Transverse colon (tissue), 4 donors: Measurements from ENCODE around the gene CCDC148. TPM values are rescaled to one million over a fixed set of nuclear protein-coding genes. Genes with fewer than 3 reads are reported as not detected.

ENCODE experiments used
- DNase-seq: peaks from one replicate; pipeline ENCODE4 v3.0.0-alpha.2; 2019
- H3K27ac ChIP-seq, 4 donors: fragments of 200-600 bp; sonication (generic); 2 replicates each; pipeline ENCODE4 v1.5.1; 2016 to 2018; ENCODE audit warnings: inconsistent platforms in 4 of 4
- H3K27me3 ChIP-seq: fragments of 200-600 bp; sonication (generic); 2 replicates; pipeline ENCODE4 v1.5.1; 2017; ENCODE audit warnings: inconsistent platforms
- H3K36me3 ChIP-seq, 4 donors: fragments of 200-600 bp; sonication (generic); 2 replicates each; pipeline ENCODE4 v1.5.1; 2017 to 2019; ENCODE audit warnings: inconsistent platforms in 4 of 4
- H3K4me1 ChIP-seq, 4 donors: fragments of 200-600 bp; sonication (generic); 2 replicates each; pipeline ENCODE4 v1.5.1; 2017 to 2020; ENCODE audit warnings: inconsistent platforms in 4 of 4
- H3K4me3 ChIP-seq, 4 donors: fragments of 200-600 bp; sonication (generic); 1 replicate in 1 of 4; 2 replicates in 3 of 4; pipeline versions ENCODE4 v1.5.1 to v1.6.1; 2017 to 2019; ENCODE audit warnings: inconsistent platforms in 4 of 4
- H3K9me3 ChIP-seq, 2 donors: fragments of 200-600 bp; sonication (generic); 2 replicates each; pipeline ENCODE4 v1.5.1; 2017 to 2019; ENCODE audit warnings: inconsistent platforms in 2 of 2
- EP300 ChIP-seq: sonication (generic); formaldehyde crosslinking; IDR thresholded peaks from one replicate; pipeline ENCODE4 v1.6.1; 2017; ENCODE audit warnings: antibody characterized with exemption, low read depth
- POLR2A ChIP-seq: fragments of 450-650 bp; IDR thresholded peaks from one replicate; pipeline ENCODE4 v1.6.1; 2016; ENCODE audit warnings: antibody characterized with exemption, mild to moderate bottlenecking, moderate library complexity
- POLR2AphosphoS5 ChIP-seq, 3 donors: sonication (generic); formaldehyde crosslinking; IDR thresholded peaks; one replicate each; pipeline ENCODE4 v1.6.1; 2016; ENCODE audit warnings: antibody characterized with exemption in 3 of 3
- WGBS, 2 donors: methylation state at CpG; one replicate each; pipeline ENCODE4 v1.1.5; 2018; ENCODE audit warnings: low coverage in 1 of 2; 5-methylcytosine and 5-hydroxymethylcytosine counted together
- in situ Hi-C, 4 donors: fragments of 200-750 bp; cut with MboI; loops; one replicate each; pipeline versions ENCODE4 v1.15.0 to v1.15.1; 2017; ENCODE audit warnings: low sequenced_read_pairs in 3 of 4, low pct_ligation_motif_present in 1 of 4, low pct_unique_long_range_greater_than_20kb in 1 of 4
- intact Hi-C: fragments of 100-400 bp; cut with DNase I; formaldehyde crosslinking; loops from one replicate; pipeline ENCODE4 v1.15.1; 2023; ENCODE audit warnings: low total_unique reads
- total RNA-seq, 4 donors: library from RNA; depleted of rRNA; stranded (reverse); fragments of >200 nt; gene quantifications; one replicate each; pipeline ENCODE4 v1.1.0, GENCODE V29; 2016
- TF ChIP-seq, protein P1 (sequence below), 5 experiments: fragments of 200-600 bp in 3 of 5; fragments of 450-650 bp in 2 of 5; sonication (generic) in 3 of 5; IDR thresholded peaks; 1 replicate in 2 of 5; 2 replicates in 3 of 5; pipeline ENCODE4 v1.5.1; 2016 to 2017; ENCODE audit warnings: antibody characterized with exemption in 5 of 5, inconsistent platforms in 3 of 5, mild to moderate bottlenecking in 2 of 5, moderate library complexity in 1 of 5

The CCDC148 gene
- total RNA-seq, 4 donors from 2014 or later: 0.48 TPM; not detected in 3

DNA sequence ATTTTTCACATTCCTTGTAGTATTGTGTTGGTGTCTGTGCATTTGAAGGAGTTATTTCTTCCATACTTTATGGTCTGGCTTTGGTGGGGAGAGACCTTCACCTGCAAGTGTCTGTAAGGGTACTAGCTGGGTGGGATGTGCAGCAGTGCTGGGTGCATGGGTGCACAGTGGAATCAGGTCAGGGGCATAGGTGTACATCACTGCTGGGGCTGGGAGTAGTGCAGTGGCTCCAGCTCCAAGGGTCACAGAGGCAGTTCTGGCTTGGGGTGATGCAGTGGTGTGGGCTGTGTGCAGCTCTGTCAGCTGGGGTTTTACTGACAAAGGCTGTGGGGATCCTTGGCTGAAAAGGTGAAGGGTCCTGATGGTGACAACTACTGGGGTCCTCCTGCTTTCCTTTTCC is 44.8 kb downstream of the CCDC148 start:
- no peak overlapping the region for H3K4me3 ChIP-seq
- no peaks in the 10 kb centered on the region for H3K36me3 ChIP-seq
- in situ Hi-C loops (no loop called here), intact Hi-C loops (no loop called here)
- no peak for DNase-seq
- H3K4me1 ChIP-seq: no peaks in the 10 kb centered on the region
- H3K27me3 ChIP-seq: no peaks in the 10 kb centered on the region
- peaks cover 8 to 10% of the 10 kb centered on the region in 2 donors for H3K9me3 ChIP-seq
- TF ChIP-seq POLR2AphosphoS5 (IDR thresholded peaks at IDR 0.05) (no peak), EP300 (no peak), POLR2A (no peak)
- TF ChIP-seq, protein P1, sequence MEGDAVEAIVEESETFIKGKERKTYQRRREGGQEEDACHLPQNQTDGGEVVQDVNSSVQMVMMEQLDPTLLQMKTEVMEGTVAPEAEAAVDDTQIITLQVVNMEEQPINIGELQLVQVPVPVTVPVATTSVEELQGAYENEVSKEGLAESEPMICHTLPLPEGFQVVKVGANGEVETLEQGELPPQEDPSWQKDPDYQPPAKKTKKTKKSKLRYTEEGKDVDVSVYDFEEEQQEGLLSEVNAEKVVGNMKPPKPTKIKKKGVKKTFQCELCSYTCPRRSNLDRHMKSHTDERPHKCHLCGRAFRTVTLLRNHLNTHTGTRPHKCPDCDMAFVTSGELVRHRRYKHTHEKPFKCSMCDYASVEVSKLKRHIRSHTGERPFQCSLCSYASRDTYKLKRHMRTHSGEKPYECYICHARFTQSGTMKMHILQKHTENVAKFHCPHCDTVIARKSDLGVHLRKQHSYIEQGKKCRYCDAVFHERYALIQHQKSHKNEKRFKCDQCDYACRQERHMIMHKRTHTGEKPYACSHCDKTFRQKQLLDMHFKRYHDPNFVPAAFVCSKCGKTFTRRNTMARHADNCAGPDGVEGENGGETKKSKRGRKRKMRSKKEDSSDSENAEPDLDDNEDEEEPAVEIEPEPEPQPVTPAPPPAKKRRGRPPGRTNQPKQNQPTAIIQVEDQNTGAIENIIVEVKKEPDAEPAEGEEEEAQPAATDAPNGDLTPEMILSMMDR (IDR thresholded peaks at IDR 0.05): no peak
- no peak overlapping the region for H3K27ac ChIP-seq

DNA sequence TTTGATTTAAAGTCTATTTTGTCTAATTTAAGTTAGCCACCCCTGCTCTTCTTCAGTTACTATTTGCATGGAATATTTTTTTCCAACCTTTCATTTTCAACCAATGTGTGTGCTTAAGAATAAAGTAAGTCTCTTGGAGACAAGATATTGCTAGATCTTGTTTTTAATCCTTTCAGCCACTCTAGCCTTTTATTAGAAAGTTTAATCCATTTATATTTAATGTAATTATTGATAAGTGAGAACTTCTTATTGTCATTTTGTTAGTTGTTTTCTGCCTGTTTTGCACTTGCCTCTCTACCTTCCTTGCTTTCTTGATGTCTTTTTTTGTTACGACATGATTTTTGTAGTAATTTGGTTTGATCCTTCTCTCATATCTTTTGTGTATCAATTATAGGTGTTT is 46.4 kb downstream of the CCDC148 start:
- Histone ChIP-seq H3K36me3 (no peaks in the 10 kb centered on the region), H3K4me3 (no peak overlapping the region), H3K4me1 (no peaks in the 10 kb centered on the region), H3K27me3 (no peaks in the 10 kb centered on the region), H3K27ac (no peak overlapping the region), H3K9me3 (no peaks in the 10 kb centered on the region)
- in situ Hi-C loops: no loop called here
- 97 to 100% methylated on average over 1 of the region's 1 CpG for WGBS, 2 donors
- TF ChIP-seq, protein P1 (IDR thresholded peaks at IDR 0.05): no peak
- TF ChIP-seq POLR2A: no peak
- TF ChIP-seq POLR2AphosphoS5 (IDR thresholded peaks at IDR 0.05): no peak
- TF ChIP-seq EP300: no peak
- DNase-seq: no peak
- intact Hi-C loops: no loop called here

DNA sequence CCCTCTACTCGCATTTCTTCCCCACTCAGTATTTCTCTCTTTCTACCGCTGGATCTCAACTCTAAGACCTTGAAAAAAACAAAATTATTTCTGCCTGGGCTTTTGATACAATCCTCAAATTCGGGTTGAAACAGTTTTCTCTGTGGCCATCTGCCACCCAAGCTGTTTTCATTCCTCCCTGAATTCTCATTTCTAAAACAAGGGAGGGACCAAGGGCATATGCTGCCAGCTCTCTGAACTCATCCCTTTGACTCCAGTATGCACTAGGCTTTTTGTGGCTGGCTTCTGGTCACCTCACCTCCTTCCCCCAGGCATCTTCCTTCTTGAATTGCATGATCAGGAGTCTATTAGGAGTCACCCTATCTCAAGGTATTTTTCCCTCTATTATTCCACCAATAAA is 49.5 kb downstream of the CCDC148 start:
- Histone ChIP-seq H3K4me1 (peaks cover 0 to 6% (median 0%) of the 10 kb centered on the region in 4 donors), H3K27me3 (no peaks in the 10 kb centered on the region), H3K4me3 (no peak overlapping the region), H3K36me3 (no peaks in the 10 kb centered on the region), H3K27ac (no peak overlapping the region), H3K9me3 (no peaks in the 10 kb centered on the region)
- no peak for DNase-seq
- in situ Hi-C loops (no loop called here), intact Hi-C loops (no loop called here)
- WGBS, 2 donors: 70 to 74% methylated on average over 3 of the region's 3 CpGs
- TF ChIP-seq POLR2AphosphoS5 (IDR thresholded peaks at IDR 0.05) (no peak), EP300 (no peak), POLR2A (no peak)
- TF ChIP-seq, protein P1 (IDR thresholded peaks at IDR 0.05): no peak

DNA sequence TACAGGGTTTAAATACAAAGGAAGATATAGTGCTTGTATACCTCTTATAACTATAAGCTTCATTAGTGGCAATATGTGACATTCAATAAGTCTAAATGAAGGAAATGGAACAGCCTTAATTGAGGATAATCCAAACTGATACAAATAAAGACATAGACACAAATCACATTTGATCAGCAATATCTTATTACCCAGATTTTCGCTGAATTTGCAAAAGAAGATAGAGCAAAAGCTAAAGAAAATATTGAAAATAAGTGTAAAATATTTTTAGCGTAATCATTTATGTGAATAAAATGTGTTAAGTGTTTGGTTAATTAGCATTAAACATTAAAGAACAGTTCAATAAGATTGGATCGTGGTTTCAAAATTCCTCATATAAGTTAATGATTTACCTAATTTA is 51.2 kb downstream of the CCDC148 start:
- H3K27ac ChIP-seq: no peak overlapping the region
- in situ Hi-C loops (no loop called here), intact Hi-C loops (no loop called here)
- 88 to 92% methylated on average over 3 of the region's 3 CpGs for WGBS, 2 donors
- H3K27me3 ChIP-seq: no peaks in the 10 kb centered on the region
- H3K4me1 ChIP-seq: peaks cover 0 to 6% (median 0%) of the 10 kb centered on the region in 4 donors
- no peaks in the 10 kb centered on the region for H3K36me3 ChIP-seq
- TF ChIP-seq POLR2AphosphoS5 (IDR thresholded peaks at IDR 0.05): no peak
- no peak for TF ChIP-seq EP300
- no peak for TF ChIP-seq POLR2A
- TF ChIP-seq, protein P1 (IDR thresholded peaks at IDR 0.05): no peak
- no peak overlapping the region for H3K4me3 ChIP-seq
- no peaks in the 10 kb centered on the region for H3K9me3 ChIP-seq
- no peak for DNase-seq
